22Rv1 (cell line): ENCODE measurements around the gene SLC66A2.

ENCODE experiments used
- ZFX ChIP-seq: fragments of 450-650 bp; IDR thresholded peaks from 2 replicates; pipeline ENCODE4 v1.6.1; 2017; ENCODE audit warnings: antibody characterized with exemption, borderline replicate concordance
- TF ChIP-seq, protein P1 (sequence below): fragments of 450-650 bp; IDR thresholded peaks from 2 replicates; pipeline ENCODE4 v1.5.1; 2017; ENCODE audit warnings: mild to moderate bottlenecking

DNA sequence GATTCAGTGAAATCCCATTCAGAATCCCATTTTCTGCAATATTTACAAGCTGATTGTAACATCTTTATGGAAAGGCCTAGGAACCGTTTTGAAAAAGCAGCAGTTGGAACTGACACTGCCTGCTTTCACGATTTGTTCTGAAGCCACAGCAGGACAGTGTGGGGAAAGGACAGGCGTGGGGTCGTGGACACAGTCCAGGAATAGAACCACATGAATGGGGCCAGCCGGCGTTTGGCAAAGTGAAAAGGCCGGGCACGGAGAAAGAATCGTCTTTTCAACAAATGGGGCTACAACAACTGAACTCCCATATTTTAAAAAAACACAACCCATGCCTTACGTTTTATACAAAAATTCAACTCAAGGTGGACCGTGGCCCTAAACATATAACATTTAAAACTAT, 69.8 kb downstream of the SLC66A2 start:
- TF ChIP-seq, protein P1, sequence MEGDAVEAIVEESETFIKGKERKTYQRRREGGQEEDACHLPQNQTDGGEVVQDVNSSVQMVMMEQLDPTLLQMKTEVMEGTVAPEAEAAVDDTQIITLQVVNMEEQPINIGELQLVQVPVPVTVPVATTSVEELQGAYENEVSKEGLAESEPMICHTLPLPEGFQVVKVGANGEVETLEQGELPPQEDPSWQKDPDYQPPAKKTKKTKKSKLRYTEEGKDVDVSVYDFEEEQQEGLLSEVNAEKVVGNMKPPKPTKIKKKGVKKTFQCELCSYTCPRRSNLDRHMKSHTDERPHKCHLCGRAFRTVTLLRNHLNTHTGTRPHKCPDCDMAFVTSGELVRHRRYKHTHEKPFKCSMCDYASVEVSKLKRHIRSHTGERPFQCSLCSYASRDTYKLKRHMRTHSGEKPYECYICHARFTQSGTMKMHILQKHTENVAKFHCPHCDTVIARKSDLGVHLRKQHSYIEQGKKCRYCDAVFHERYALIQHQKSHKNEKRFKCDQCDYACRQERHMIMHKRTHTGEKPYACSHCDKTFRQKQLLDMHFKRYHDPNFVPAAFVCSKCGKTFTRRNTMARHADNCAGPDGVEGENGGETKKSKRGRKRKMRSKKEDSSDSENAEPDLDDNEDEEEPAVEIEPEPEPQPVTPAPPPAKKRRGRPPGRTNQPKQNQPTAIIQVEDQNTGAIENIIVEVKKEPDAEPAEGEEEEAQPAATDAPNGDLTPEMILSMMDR: no peak
- no peak for TF ChIP-seq ZFX
